Erythroblast (primary cell): ENCODE measurements around the gene PSMD13.

Source experiments
- GATA1 ChIP-seq: IDR thresholded peaks from 2 replicates; pipeline ENCODE4 v1.6.1; 2011; ENCODE audit warnings: low read depth, mild to moderate bottlenecking, control low read depth, low read length, moderate library complexity
- POLR2A ChIP-seq: IDR thresholded peaks from 2 replicates; pipeline ENCODE4 v1.6.1; 2011; ENCODE audit warnings: mild to moderate bottlenecking, low read length

DNA sequence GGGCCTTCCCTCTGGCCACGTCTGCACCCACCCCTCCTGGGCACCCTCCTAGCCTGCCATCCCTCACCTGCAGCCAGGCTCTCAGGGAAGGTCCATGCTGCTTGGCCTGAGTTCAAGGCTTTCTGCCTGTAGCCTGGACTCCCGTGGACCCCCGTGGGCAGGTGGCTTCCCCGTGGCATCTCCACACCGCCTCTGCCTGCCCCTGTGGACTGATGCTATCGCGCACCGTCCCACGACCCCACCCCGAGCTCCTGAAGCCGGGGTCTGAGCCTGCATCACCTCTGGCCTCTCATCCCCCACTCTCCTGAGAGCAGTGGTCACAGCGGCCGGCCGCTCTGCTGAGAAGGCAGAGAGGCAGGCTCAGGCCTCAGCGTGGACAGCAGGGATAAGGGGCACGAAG lies 58.0 kb downstream of the PSMD13 start:
- TF ChIP-seq POLR2A (no peak), GATA1 (no peak)
